A673 (cell line): ENCODE results near the gene PTPN11. TPM values are rescaled to one million over a fixed set of nuclear protein-coding genes. Genes with fewer than 3 reads are reported as not detected.

Experiments
- BruUV-seq: library from RNA; stranded (reverse); fragments of 400-500 nt; replicated peaks from 2 replicates; lab custom pipeline; 2021; lab: Mats Ljungman, UMichigan
- CTCF ChIA-PET: fragments of 300-600 bp; sonication (Branson Sonifier 250); formaldehyde crosslinking; loops from one replicate; lab custom pipeline; 2022; ENCODE audit warnings: antibody characterized with exemption; lab: Charles Lee
- POLR2A ChIA-PET: fragments of 300-600 bp; sonication (Branson Sonifier 250); formaldehyde crosslinking; loops from one replicate; lab custom pipeline; 2022; ENCODE audit warnings: antibody characterized with exemption; ENCODE audit not compliant: low non-redundant PET; lab: Charles Lee
- DNase-seq: peaks from one replicate; pipeline ENCODE4 v3.0.0-alpha.2; 2015; ENCODE audit warnings: low spot score
- H3K27ac ChIP-seq: fragments of 200-600 bp; sonication (generic); 2 replicates; pipeline ENCODE4 v1.5.1; 2016; ENCODE audit warnings: mixed run types, low read depth, mild to moderate bottlenecking, mixed read lengths, antibody characterized with exemption, low read length; ENCODE audit not compliant: poor library complexity, severe bottlenecking
- H3K27me3 ChIP-seq: fragments of 200-600 bp; sonication (generic); replicated peaks from 2 replicates; pipeline ENCODE4 v1.6.1; 2017; ENCODE audit warnings: mixed run types, low read depth, mild to moderate bottlenecking, mixed read lengths, antibody characterized with exemption, low read length; ENCODE audit not compliant: insufficient read depth, poor library complexity
- H3K36me3 ChIP-seq: fragments of 200-600 bp; sonication (generic); 2 replicates; pipeline ENCODE4 v1.6.1; 2016; ENCODE audit warnings: mixed run types, mild to moderate bottlenecking, mixed read lengths, antibody characterized with exemption, low read length; ENCODE audit not compliant: insufficient read depth, poor library complexity, severe bottlenecking
- H3K4me1 ChIP-seq: fragments of 200-600 bp; sonication (generic); 2 replicates; pipeline ENCODE4 v1.6.1; 2017; ENCODE audit warnings: mixed run types, mild to moderate bottlenecking, mixed read lengths, antibody characterized with exemption, low read length; ENCODE audit not compliant: insufficient read depth, poor library complexity, severe bottlenecking
- H3K4me3 ChIP-seq: fragments of 200-600 bp; sonication (generic); 2 replicates; pipeline ENCODE4 v1.5.1; 2016; ENCODE audit warnings: low read depth, mixed run types, mild to moderate bottlenecking, mixed read lengths, low read length; ENCODE audit not compliant: poor library complexity, severe bottlenecking
- H3K9me3 ChIP-seq: fragments of 200-600 bp; sonication (generic); 2 replicates; pipeline ENCODE4 v1.6.1; 2016; ENCODE audit warnings: mixed run types, low read depth, mild to moderate bottlenecking, mixed read lengths, antibody characterized with exemption, low read length; ENCODE audit not compliant: poor library complexity, severe bottlenecking
- CTCF ChIP-seq: fragments of 300-800, 200-600 bp; sonication (generic); conservative IDR thresholded peaks from 2 replicates; pipeline ENCODE4 v1.5.1; 2017; ENCODE audit warnings: low read depth, mild to moderate bottlenecking, antibody characterized with exemption, low read length, moderate library complexity, mixed read lengths
- EZH2 ChIP-seq: fragments of 200-600 bp; sonication (generic); IDR thresholded peaks from 2 replicates; pipeline ENCODE4 v1.6.1; 2017; ENCODE audit warnings: borderline replicate concordance, low read depth, mild to moderate bottlenecking, mixed read lengths, antibody characterized with exemption, low read length; ENCODE audit not compliant: poor library complexity, severe bottlenecking
- intact Hi-C: fragments of 100-400 bp; cut with micrococcal nuclease; formaldehyde crosslinking; loops from one replicate; pipeline ENCODE4 v1.10.0; 2022; ENCODE audit not compliant: unreplicated experiment
- total RNA-seq: library from RNA; stranded (reverse); gene quantifications from 2 replicates; pipeline ENCODE4 v1.2.3, GENCODE V29; 2021

PTPN11 gene
- total RNA-seq, 1 experiment from 2014 or later, result 158 TPM

- BruUV-seq, result no TSS peak
- ChIA-PET CTCF (no interaction called here), POLR2A (no interaction called here)
Measured at GRCh38 chr12:112535017-112535416, 116.3 kb downstream of the PTPN11 start.

GRCh38 chr12:112535637-112536366, 117.1 kb downstream of the PTPN11 start:
- intact Hi-C loops, result loop anchor here (5.0 kb wide), 1 partner anchor 261 kb away; no protein-coding TSS in a partner anchor
- DNase-seq, result no peak
- Histone ChIP-seq H3K36me3 (no peaks in the 10 kb centered on the region), H3K4me1 (peaks cover 6% of the 10 kb centered on the region), H3K4me3 (no peak overlapping the region), H3K27ac (no peak overlapping the region), H3K27me3 (no peaks in the 10 kb centered on the region), H3K9me3 (no peaks in the 10 kb centered on the region)
- ChIA-PET CTCF (no interaction called here), POLR2A (no interaction called here)
- TF ChIP-seq EZH2, result no peak
- no peak for TF ChIP-seq CTCF
- no TSS peak for BruUV-seq

More at GRCh38 chr12:112535017-112535416, 116.3 kb downstream of the PTPN11 start:
- DNase-seq, result no peak
- intact Hi-C loops, result loop anchor here (5.0 kb wide), 1 partner anchor 262 kb away; no protein-coding TSS in a partner anchor
- Histone ChIP-seq H3K27me3 (no peaks in the 10 kb centered on the region), H3K36me3 (no peaks in the 10 kb centered on the region), H3K27ac (no peak overlapping the region), H3K4me1 (peaks cover 6% of the 10 kb centered on the region), H3K9me3 (no peaks in the 10 kb centered on the region), H3K4me3 (no peak overlapping the region)
- TF ChIP-seq CTCF, result no peak
- no peak for TF ChIP-seq EZH2

GRCh38 chr12:112536367-112536730, 117.6 kb downstream of the PTPN11 start:
- intact Hi-C loops, result loop anchor here (5.0 kb wide), 1 partner anchor 261 kb away; no protein-coding TSS in a partner anchor
- Histone ChIP-seq H3K27me3 (no peaks in the 10 kb centered on the region), H3K4me1 (peaks cover 6% of the 10 kb centered on the region), H3K9me3 (no peaks in the 10 kb centered on the region), H3K36me3 (no peaks in the 10 kb centered on the region), H3K27ac (no peak overlapping the region), H3K4me3 (no peak overlapping the region)
- DNase-seq, result no peak
- no TSS peak for BruUV-seq
- ChIA-PET POLR2A (no interaction called here), CTCF (no interaction called here)
- TF ChIP-seq CTCF, result no peak
- no peak for TF ChIP-seq EZH2
